Keratinocyte (primary cell): ENCODE data around the gene SON. TPM values are rescaled to one million over a fixed set of nuclear protein-coding genes. Genes with fewer than 3 reads are reported as not detected.

Experiments used
- DNase-seq: peaks from one replicate; pipeline ENCODE4 v3.0.0-alpha.2; 2011; ENCODE audit warnings: low read depth, missing footprints, low spot score
- FAIRE-seq: peaks from 2 replicates; lab custom pipeline; 2011; peaks lifted over from hg19 to GRCh38; lab: Jason Lieb, UNC
- H2AFZ ChIP-seq: 2 replicates; pipeline ENCODE4 v1.6.0; 2012; ENCODE audit warnings: low read length, control low read depth, inconsistent platforms; ENCODE audit not compliant: control insufficient read depth
- H3K27ac ChIP-seq: 2 replicates; pipeline ENCODE4 v1.5.1; 2011; ENCODE audit warnings: low read length; ENCODE audit not compliant: control insufficient read depth, insufficient read depth
- H3K27me3 ChIP-seq: 3 replicates; pipeline ENCODE4 v1.6.0; 2011; ENCODE audit warnings: low read length; ENCODE audit not compliant: control insufficient read depth, insufficient read depth; ENCODE audit errors: extremely low read depth
- H3K36me3 ChIP-seq, 2 experiments: 2 replicates in 1 of 2; 3 replicates in 1 of 2; pipeline ENCODE4 v1.5.1; 2011; ENCODE audit warnings: low read length in 2 of 2, mild to moderate bottlenecking in 1 of 2; ENCODE audit not compliant: control insufficient read depth in 2 of 2, insufficient read depth in 2 of 2; ENCODE audit errors: extremely low read depth in 1 of 2
- H3K4me1 ChIP-seq: 3 replicates; pipeline ENCODE4 v1.5.1; 2011; ENCODE audit warnings: low read length; ENCODE audit not compliant: control insufficient read depth, insufficient read depth; ENCODE audit errors: extremely low read depth
- H3K4me2 ChIP-seq: 3 replicates; pipeline ENCODE4 v1.6.0; 2011; ENCODE audit warnings: low read depth, low read length; ENCODE audit not compliant: control insufficient read depth, insufficient read depth; ENCODE audit errors: extremely low read depth
- H3K4me3 ChIP-seq, 3 experiments: fragments of 200-600 bp in 1 of 3; sonication (generic) in 1 of 3; 2 replicates in 2 of 3; 3 replicates in 1 of 3; pipeline ENCODE4 v1.5.1; 2011 to 2016; ENCODE audit warnings: low read length in 3 of 3, mild to moderate bottlenecking in 3 of 3, control low read depth in 2 of 3, inconsistent platforms in 1 of 3, low read depth in 1 of 3, mixed read lengths in 1 of 3, mixed run types in 1 of 3, moderate library complexity in 1 of 3; ENCODE audit not compliant: control insufficient read depth in 2 of 3, insufficient read depth in 2 of 3; ENCODE audit errors: extremely low read depth in 1 of 3
- H3K79me2 ChIP-seq: 2 replicates; pipeline ENCODE4 v1.6.0; 2012; ENCODE audit warnings: low read length; ENCODE audit not compliant: control insufficient read depth, insufficient read depth
- H3K9ac ChIP-seq: 3 replicates; pipeline ENCODE4 v1.6.0; 2011; ENCODE audit warnings: low read length; ENCODE audit not compliant: control insufficient read depth, insufficient read depth; ENCODE audit errors: extremely low read depth
- H3K9me1 ChIP-seq: 3 replicates; pipeline ENCODE4 v1.6.0; 2011; ENCODE audit warnings: low read length; ENCODE audit not compliant: control insufficient read depth, insufficient read depth; ENCODE audit errors: extremely low read depth
- H3K9me3 ChIP-seq: 2 replicates; pipeline ENCODE4 v1.5.1; 2012; ENCODE audit warnings: low read depth, low read length; ENCODE audit not compliant: control insufficient read depth
- H4K20me1 ChIP-seq: 3 replicates; pipeline ENCODE4 v1.6.0; 2011; ENCODE audit warnings: low read length; ENCODE audit not compliant: control insufficient read depth, insufficient read depth; ENCODE audit errors: extremely low read depth
- EZH2 ChIP-seq: IDR thresholded peaks from one replicate; pipeline ENCODE4 v1.6.1; 2012; ENCODE audit warnings: inconsistent platforms, mild to moderate bottlenecking, low read length, moderate library complexity
- dilution Hi-C: fragments of 300-500 bp; cut with MboI; formaldehyde crosslinking; loops from one replicate; pipeline ENCODE4 v1.7.0; 2020; ENCODE audit warnings: low sequenced_read_pairs; ENCODE audit not compliant: extremely low pct_ligation_motif_present
- polyA plus RNA-seq, 5 experiments: library from polyadenylated mRNA; depleted of rRNA in 3 of 5; stranded (reverse) in 3 of 5; stranded (forward) in 1 of 5; unstranded in 1 of 5; fragments of >200 nt; gene quantifications; 1 replicate in 1 of 5; 2 replicates in 3 of 5; 3 replicates in 1 of 5; pipeline versions ENCODE4 v1.2.1 to v1.2.3, GENCODE V29; 2011 to 2012; ENCODE audit warnings: missing spikeins in 2 of 5, low read depth in 1 of 5, low replicate concordance in 1 of 5
- TF ChIP-seq, protein P1 (sequence below), 3 experiments: IDR thresholded peaks in 1 of 3; conservative IDR thresholded peaks in 1 of 3; optimal IDR thresholded peaks in 1 of 3; 2 replicates in 2 of 3; 3 replicates in 1 of 3; pipeline versions ENCODE3 to v1.5.1; 2011; ENCODE audit warnings: low read length in 3 of 3, mild to moderate bottlenecking in 3 of 3, moderate library complexity in 2 of 3, control low read depth in 1 of 3, inconsistent platforms in 1 of 3; ENCODE audit not compliant: insufficient read depth in 2 of 3; ENCODE audit errors: extremely low read depth in 1 of 3

SON gene
- polyA plus RNA-seq, 1 donor (not counting 4 experiments of a cell fraction or from before 2014, with no cell fraction given), result 96.0 TPM

DNA sequence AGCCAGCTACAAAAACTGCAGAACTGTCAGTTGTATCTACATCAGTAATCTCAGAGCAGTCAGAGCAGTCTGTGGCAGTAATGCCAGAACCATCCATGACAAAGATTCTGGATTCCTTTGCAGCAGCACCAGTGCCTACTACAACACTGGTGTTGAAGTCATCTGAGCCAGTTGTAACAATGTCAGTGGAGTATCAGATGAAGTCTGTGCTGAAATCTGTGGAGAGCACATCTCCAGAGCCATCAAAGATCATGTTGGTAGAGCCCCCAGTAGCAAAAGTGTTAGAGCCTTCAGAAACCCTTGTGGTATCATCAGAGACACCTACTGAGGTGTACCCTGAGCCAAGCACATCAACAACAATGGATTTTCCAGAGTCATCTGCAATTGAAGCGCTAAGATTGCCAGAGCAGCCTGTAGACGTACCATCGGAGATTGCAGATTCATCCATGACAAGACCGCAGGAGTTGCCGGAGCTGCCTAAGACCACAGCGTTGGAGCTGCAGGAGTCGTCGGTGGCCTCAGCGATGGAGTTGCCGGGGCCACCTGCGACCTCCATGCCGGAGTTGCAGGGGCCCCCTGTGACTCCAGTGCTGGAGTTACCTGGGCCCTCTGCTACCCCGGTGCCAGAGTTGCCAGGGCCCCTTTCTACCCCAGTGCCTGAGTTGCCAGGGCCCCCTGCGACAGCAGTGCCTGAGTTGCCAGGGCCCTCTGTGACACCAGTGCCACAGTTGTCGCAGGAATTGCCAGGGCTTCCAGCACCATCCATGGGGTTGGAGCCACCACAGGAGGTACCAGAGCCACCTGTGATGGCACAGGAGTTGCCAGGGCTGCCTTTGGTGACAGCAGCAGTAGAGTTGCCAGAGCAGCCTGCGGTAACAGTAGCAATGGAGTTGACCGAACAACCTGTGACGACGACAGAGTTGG lies 7.3 kb downstream of the SON start:
- Histone ChIP-seq H3K79me2 (peaks cover 99% of the 10 kb centered on the region), H3K4me2 (no peak overlapping the region), H3K9ac (no peak overlapping the region), H3K36me3 (peaks cover 43 to 55% of the 10 kb centered on the region in 2 experiments), H4K20me1 (peaks cover 47% of the 10 kb centered on the region), H3K9me3 (no peaks in the 10 kb centered on the region), H3K27ac (no peak overlapping the region), H3K4me1 (peaks cover 5% of the 10 kb centered on the region), H2AFZ (no peak overlapping the region), H3K9me1 (no peaks in the 10 kb centered on the region), H3K4me3 (no peak overlapping the region), H3K27me3 (no peaks in the 10 kb centered on the region)
- TF ChIP-seq, protein P1, sequence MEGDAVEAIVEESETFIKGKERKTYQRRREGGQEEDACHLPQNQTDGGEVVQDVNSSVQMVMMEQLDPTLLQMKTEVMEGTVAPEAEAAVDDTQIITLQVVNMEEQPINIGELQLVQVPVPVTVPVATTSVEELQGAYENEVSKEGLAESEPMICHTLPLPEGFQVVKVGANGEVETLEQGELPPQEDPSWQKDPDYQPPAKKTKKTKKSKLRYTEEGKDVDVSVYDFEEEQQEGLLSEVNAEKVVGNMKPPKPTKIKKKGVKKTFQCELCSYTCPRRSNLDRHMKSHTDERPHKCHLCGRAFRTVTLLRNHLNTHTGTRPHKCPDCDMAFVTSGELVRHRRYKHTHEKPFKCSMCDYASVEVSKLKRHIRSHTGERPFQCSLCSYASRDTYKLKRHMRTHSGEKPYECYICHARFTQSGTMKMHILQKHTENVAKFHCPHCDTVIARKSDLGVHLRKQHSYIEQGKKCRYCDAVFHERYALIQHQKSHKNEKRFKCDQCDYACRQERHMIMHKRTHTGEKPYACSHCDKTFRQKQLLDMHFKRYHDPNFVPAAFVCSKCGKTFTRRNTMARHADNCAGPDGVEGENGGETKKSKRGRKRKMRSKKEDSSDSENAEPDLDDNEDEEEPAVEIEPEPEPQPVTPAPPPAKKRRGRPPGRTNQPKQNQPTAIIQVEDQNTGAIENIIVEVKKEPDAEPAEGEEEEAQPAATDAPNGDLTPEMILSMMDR (optimal IDR thresholded peaks at IDR 0.05 in 1 of 3, IDR thresholded peaks at IDR 0.05 in 1 of 3, conservative IDR thresholded peaks at IDR 0.05 in 1 of 3; ENCODE audit: extremely low read depth in 1 of 3, insufficient read depth in 2 of 3, low read length in 3 of 3), result no peak
- TF ChIP-seq EZH2, result no peak
- FAIRE-seq (no peak), DNase-seq (no peak)
- dilution Hi-C loops, result no loop called here

DNA sequence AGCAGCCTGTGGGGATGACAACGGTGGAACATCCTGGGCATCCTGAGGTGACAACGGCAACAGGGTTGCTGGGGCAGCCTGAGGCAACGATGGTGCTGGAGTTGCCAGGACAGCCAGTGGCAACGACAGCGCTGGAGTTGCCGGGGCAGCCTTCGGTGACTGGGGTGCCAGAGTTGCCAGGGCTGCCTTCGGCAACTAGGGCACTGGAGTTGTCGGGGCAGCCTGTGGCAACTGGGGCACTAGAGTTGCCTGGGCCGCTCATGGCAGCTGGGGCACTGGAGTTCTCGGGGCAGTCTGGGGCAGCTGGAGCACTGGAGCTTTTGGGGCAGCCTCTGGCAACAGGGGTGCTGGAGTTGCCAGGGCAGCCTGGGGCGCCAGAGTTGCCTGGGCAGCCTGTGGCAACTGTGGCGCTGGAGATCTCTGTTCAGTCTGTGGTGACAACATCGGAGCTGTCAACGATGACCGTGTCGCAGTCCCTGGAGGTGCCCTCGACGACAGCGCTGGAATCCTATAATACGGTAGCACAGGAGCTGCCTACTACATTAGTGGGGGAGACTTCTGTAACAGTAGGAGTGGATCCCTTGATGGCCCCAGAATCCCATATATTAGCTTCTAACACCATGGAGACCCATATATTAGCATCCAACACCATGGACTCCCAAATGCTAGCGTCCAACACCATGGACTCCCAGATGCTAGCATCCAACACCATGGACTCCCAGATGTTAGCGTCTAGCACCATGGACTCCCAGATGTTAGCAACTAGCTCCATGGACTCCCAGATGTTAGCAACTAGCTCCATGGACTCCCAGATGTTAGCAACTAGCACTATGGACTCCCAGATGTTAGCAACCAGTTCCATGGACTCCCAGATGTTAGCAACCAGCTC lies 8.2 kb downstream of the SON start:
- Histone ChIP-seq H3K4me1 (no peaks in the 10 kb centered on the region), H3K9me1 (no peaks in the 10 kb centered on the region), H2AFZ (no peak overlapping the region), H4K20me1 (peaks cover 47% of the 10 kb centered on the region), H3K79me2 (peaks cover 99% of the 10 kb centered on the region), H3K9me3 (no peaks in the 10 kb centered on the region), H3K36me3 (peaks cover 43 to 57% of the 10 kb centered on the region in 2 experiments), H3K27me3 (no peaks in the 10 kb centered on the region), H3K4me2 (no peak overlapping the region), H3K4me3 (no peak overlapping the region), H3K27ac (no peak overlapping the region), H3K9ac (no peak overlapping the region)
- no peak for DNase-seq
- TF ChIP-seq, protein P1 (optimal IDR thresholded peaks at IDR 0.05 in 1 of 3, IDR thresholded peaks at IDR 0.05 in 1 of 3, conservative IDR thresholded peaks at IDR 0.05 in 1 of 3; ENCODE audit: extremely low read depth in 1 of 3, insufficient read depth in 2 of 3, low read length in 3 of 3), result no peak
- no peak for TF ChIP-seq EZH2
- no peak for FAIRE-seq
- dilution Hi-C loops, result no loop called here
